Hair follicular keratinocyte (primary cell): ENCODE measurements around the gene MBD3L2B. TPM values are rescaled to one million over a fixed set of nuclear protein-coding genes. Genes with fewer than 3 reads are reported as not detected.

ENCODE experiments used
- total RNA-seq: library from RNA; depleted of rRNA; stranded (reverse); fragments of >200 nt; gene quantifications from 2 replicates; pipeline ENCODE4 v1.2.3, GENCODE V29; 2015

The MBD3L2B gene
- not detected in 2 replicates for total RNA-seq

DNA sequence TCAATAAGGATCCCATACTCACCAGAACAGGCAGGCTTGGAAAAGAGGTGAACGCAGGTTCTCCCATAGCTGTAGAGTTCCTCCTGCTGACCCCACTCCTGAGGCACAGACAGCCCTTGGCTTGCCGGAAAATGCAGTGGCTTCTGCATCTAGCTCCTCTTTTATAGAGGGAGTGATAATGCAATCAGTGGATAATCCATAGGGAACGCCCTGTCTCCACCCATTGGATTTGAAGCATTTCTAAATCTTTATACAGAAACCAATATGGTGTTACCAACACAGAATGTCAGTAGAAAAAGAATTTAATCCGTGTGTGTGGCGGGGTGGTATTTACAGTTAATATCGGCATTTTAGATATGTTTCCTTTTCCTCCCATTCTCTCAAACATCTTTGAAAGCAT is at the start of gene MBD3L2B:
Gene MBD3L2B, minus strand, starts transcription at position 101 of the 400 bp plus-strand sequence. Its CDS starts 34 bp downstream, at position 67.

GRCh38 chr19:7069042-7069903 is 48.0 kb upstream of the MBD3L2B start, which contains the start of gene ZNF557:
ZNF557 (plus strand) TSS chr19:7069703; CDS start chr19:7075075, 5,372 bp downstream.

DNA sequence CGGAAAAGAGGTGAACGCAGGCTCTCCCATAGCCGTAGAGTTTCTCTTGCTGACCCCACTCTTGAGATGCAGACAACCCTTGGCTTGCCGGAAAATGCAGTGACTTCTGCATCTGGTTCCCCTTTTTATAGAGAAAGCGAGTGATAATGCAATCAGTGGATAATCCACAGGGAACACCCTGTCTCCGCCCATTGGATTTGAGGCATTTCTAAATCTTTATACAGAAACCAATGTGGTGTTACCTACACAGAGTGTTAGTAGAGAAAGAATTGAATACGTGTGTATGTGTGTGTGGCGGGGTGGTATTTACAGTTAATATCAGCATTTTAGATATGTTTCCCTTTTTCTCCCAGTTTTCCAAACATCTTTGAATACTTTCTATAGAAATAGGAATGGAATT is 37.3 kb upstream of the MBD3L2B start, which contains the start of gene MBD3L3:
Gene MBD3L3, minus strand, starts transcription at position 101 of the 400 bp plus-strand sequence. Its CDS starts 71 bp downstream, at position 30.

GRCh38 chr19:7049021-7049420 is 27.8 kb upstream of the MBD3L2B start, which contains the start of gene MBD3L2:
MBD3L2 (plus strand) TSS chr19:7049321; CDS start chr19:7049374, 53 bp downstream.

GRCh38 chr19:7040079-7040478 is 18.8 kb upstream of the MBD3L2B start, which contains the start of gene MBD3L4:
MBD3L4 (minus strand) TSS chr19:7040179; CDS start chr19:7040144, 35 bp downstream.

GRCh38 chr19:7030278-7030677 is 9.0 kb upstream of the MBD3L2B start, which contains the start of gene MBD3L5:
MBD3L5 (plus strand) TSS chr19:7030578; CDS start chr19:7030612, 34 bp downstream.

Other genes with a start within 250 kb of the MBD3L2B start
- gene VAV1, start 248.7 kb downstream of the MBD3L2B start, total RNA-seq, result 0.08 and 5.6 TPM in 2 replicates
- not detected in 2 replicates for gene ADGRE1, start 133.9 kb downstream of the MBD3L2B start, total RNA-seq
- not detected in 2 replicates for gene MBD3L5, start 9.1 kb upstream of the MBD3L2B start, total RNA-seq
- gene MBD3L4, start 18.7 kb upstream of the MBD3L2B start, total RNA-seq, result not detected in 2 replicates
- gene MBD3L2, start 27.9 kb upstream of the MBD3L2B start, total RNA-seq, result not detected in 2 replicates
- not detected in 2 replicates for gene MBD3L3, start 37.2 kb upstream of the MBD3L2B start, total RNA-seq
- gene ZNF557, start 48.3 kb upstream of the MBD3L2B start, total RNA-seq, result 4.7 and 5.0 TPM in 2 replicates